HG03378 (cell line): Measurements from ENCODE around the gene QRICH2.
"Not testable (repeated sequence)": the region's sequence is repeated elsewhere in the genome, so short reads cannot be mapped to it uniquely, and the experiment has no call there.

Experiments used
- ATAC-seq: cut with Tn5 transposase; IDR thresholded peaks from one replicate; pipeline ENCODE4 v1.9.1; 2021; ENCODE audit warnings: mild to moderate bottlenecking, moderate library complexity; ENCODE audit not compliant: unreplicated experiment

QRICH2 gene

GRCh38 chr17:76267051-76267576, 41.0 kb downstream of the QRICH2 start:
- ATAC-seq: no peak

- ATAC-seq: no peak
Observed at GRCh38 chr17:76266244-76266938, 41.7 kb downstream of the QRICH2 start.

- no peak for ATAC-seq
Observed at GRCh38 chr17:76265624-76266243, 42.3 kb downstream of the QRICH2 start.

- ATAC-seq: peak; percentile 68
Observed at GRCh38 chr17:76264755-76265623, 43.1 kb downstream of the QRICH2 start, which contains the start of gene UBALD2. Gene UBALD2, plus strand, starts transcription at chr17:76265348. Its CDS starts 158 bp downstream, at chr17:76265506.

GRCh38 chr17:76264425-76264754, 43.7 kb downstream of the QRICH2 start:
- ATAC-seq: no peak

- ATAC-seq: no peak
Observed at GRCh38 chr17:76263896-76264295, 44.2 kb downstream of the QRICH2 start.

GRCh38 chr17:76262732-76263344, 45.2 kb downstream of the QRICH2 start:
- ATAC-seq: no peak

GRCh38 chr17:76261421-76262215, 46.5 kb downstream of the QRICH2 start:
- ATAC-seq: no peak

- no peak for ATAC-seq
Observed at GRCh38 chr17:76260669-76261068, 47.4 kb downstream of the QRICH2 start.

- ATAC-seq: no peak
Observed at GRCh38 chr17:76260220-76260619, 47.9 kb downstream of the QRICH2 start.

- not testable (repeated sequence) for ATAC-seq
Observed at GRCh38 chr17:76256430-76257050, 51.5 kb downstream of the QRICH2 start.

GRCh38 chr17:76255801-76256429, 52.2 kb downstream of the QRICH2 start:
- ATAC-seq: no peak

GRCh38 chr17:76254275-76254674, 53.8 kb downstream of the QRICH2 start:
- ATAC-seq: no peak

GRCh38 chr17:76253841-76254240, 54.2 kb downstream of the QRICH2 start:
- ATAC-seq: no peak

GRCh38 chr17:76252967-76253766, 54.9 kb downstream of the QRICH2 start:
- ATAC-seq: not testable (repeated sequence)

GRCh38 chr17:76252040-76252954, 55.8 kb downstream of the QRICH2 start:
- no peak for ATAC-seq

GRCh38 chr17:76251478-76252039, 56.5 kb downstream of the QRICH2 start:
- ATAC-seq: no peak
